Endothelial cell of umbilical vein (primary cell): ENCODE data around the gene STX8. TPM values are rescaled to one million over a fixed set of nuclear protein-coding genes. Genes with fewer than 3 reads are reported as not detected.

Experiments
- BruUV-seq: library from RNA; stranded (reverse); fragments of 400-500 nt; replicated peaks from 2 replicates; lab custom pipeline; 2021; lab: Mats Ljungman, UMichigan
- CTCF ChIA-PET: fragments of 300-600, 350-600 bp; sonication (Branson Sonifier 250); formaldehyde crosslinking; loops from one replicate; lab custom pipeline; 2021; ENCODE audit warnings: antibody characterized with exemption, inconsistent platforms; lab: Charles Lee
- POLR2A ChIA-PET: fragments of 300-600, 350-600 bp; sonication (Branson Sonifier 250); formaldehyde crosslinking; loops from one replicate; lab custom pipeline; 2021; ENCODE audit warnings: antibody characterized with exemption, inconsistent platforms; lab: Charles Lee
- DNase-seq: peaks from one replicate; pipeline ENCODE4 v3.0.0-alpha.2; 2011; ENCODE audit warnings: low read depth, low spot score
- FAIRE-seq: peaks from 2 replicates; lab custom pipeline; 2011; peaks lifted over from hg19 to GRCh38; lab: Jason Lieb, UNC
- H2AFZ ChIP-seq: 2 replicates; pipeline ENCODE4 v1.6.0; 2012; ENCODE audit warnings: low read depth, low read length, control low read depth, inconsistent platforms
- H3K27ac ChIP-seq: 2 replicates; pipeline ENCODE4 v1.5.1; 2011; ENCODE audit warnings: low read depth, mild to moderate bottlenecking, control low read depth, low read length, moderate library complexity; ENCODE audit not compliant: insufficient read depth
- H3K27me3 ChIP-seq, 2 experiments: 2 replicates each; pipeline versions ENCODE4 v1.6.0 to v1.6.1; 2011; ENCODE audit warnings: low read length in 2 of 2, mixed read lengths in 1 of 2; ENCODE audit not compliant: control insufficient read depth in 2 of 2, insufficient read depth in 2 of 2
- H3K36me3 ChIP-seq, 2 experiments: 2 replicates in 1 of 2; 3 replicates in 1 of 2; pipeline ENCODE4 v1.5.1; 2011; ENCODE audit warnings: low read length in 2 of 2, mild to moderate bottlenecking in 1 of 2, moderate library complexity in 1 of 2; ENCODE audit not compliant: control insufficient read depth in 2 of 2, insufficient read depth in 2 of 2; ENCODE audit errors: extremely low read depth in 1 of 2
- H3K4me1 ChIP-seq: 3 replicates; pipeline ENCODE4 v1.5.1; 2011; ENCODE audit warnings: mild to moderate bottlenecking, low read length; ENCODE audit not compliant: control insufficient read depth, insufficient read depth; ENCODE audit errors: extremely low read depth
- H3K4me2 ChIP-seq: 2 replicates; pipeline ENCODE4 v1.6.1; 2011; ENCODE audit warnings: low read length, control low read depth, mixed read lengths; ENCODE audit not compliant: insufficient read depth
- H3K4me3 ChIP-seq, 3 experiments: fragments of 200-600 bp in 1 of 3; sonication (generic), shearing (Covaris generic) in 1 of 3; replicated peaks in 1 of 3; 2 replicates each; pipeline ENCODE4 v1.5.1; 2011 to 2016; ENCODE audit warnings: control low read depth in 3 of 3, low read length in 3 of 3, mild to moderate bottlenecking in 2 of 3, inconsistent platforms in 1 of 3, low read depth in 1 of 3, moderate library complexity in 1 of 3; ENCODE audit not compliant: insufficient read depth in 1 of 3
- H3K79me2 ChIP-seq: 2 replicates; pipeline ENCODE4 v1.6.0; 2012; ENCODE audit warnings: low read length, inconsistent platforms; ENCODE audit not compliant: control insufficient read depth, insufficient read depth
- H3K9ac ChIP-seq: replicated peaks from 2 replicates; pipeline ENCODE3; 2011; ENCODE audit warnings: low read length, control low read depth; ENCODE audit not compliant: insufficient read depth; ENCODE audit errors: extremely low read depth
- H3K9me1 ChIP-seq: replicated peaks from 3 replicates; pipeline ENCODE4 v1.6.0; 2011; ENCODE audit warnings: mild to moderate bottlenecking, low read length; ENCODE audit not compliant: control insufficient read depth, insufficient read depth; ENCODE audit errors: extremely low read depth
- H3K9me3 ChIP-seq: replicated peaks from 2 replicates; pipeline ENCODE4 v1.5.1; 2012; ENCODE audit warnings: low read length, inconsistent platforms; ENCODE audit not compliant: control insufficient read depth, insufficient read depth
- H4K20me1 ChIP-seq: replicated peaks from 2 replicates; pipeline ENCODE3; 2011; ENCODE audit warnings: mild to moderate bottlenecking, low read length; ENCODE audit not compliant: control insufficient read depth, insufficient read depth; ENCODE audit errors: extremely low read depth
- EZH2 ChIP-seq: IDR thresholded peaks from 2 replicates; pipeline ENCODE4 v1.6.1; 2012; ENCODE audit warnings: borderline replicate concordance, low read depth, mild to moderate bottlenecking, moderate library complexity, low read length, inconsistent platforms; ENCODE audit not compliant: severe bottlenecking
- FOS ChIP-seq: IDR thresholded peaks from 2 replicates; pipeline ENCODE4 v1.6.1; 2011; ENCODE audit warnings: mild to moderate bottlenecking, low read length, moderate library complexity, borderline replicate concordance; ENCODE audit not compliant: insufficient read depth
- GATA2 ChIP-seq: IDR thresholded peaks from 2 replicates; pipeline ENCODE4 v1.7.0; 2011; ENCODE audit warnings: low read depth, mild to moderate bottlenecking, moderate library complexity, mixed read lengths, low read length; ENCODE audit not compliant: insufficient read length, insufficient read depth
- JUN ChIP-seq: IDR thresholded peaks from 2 replicates; pipeline ENCODE4 v1.6.1; 2011; ENCODE audit warnings: borderline replicate concordance, low read depth; ENCODE audit not compliant: insufficient read length, insufficient read depth
- MYC ChIP-seq: IDR thresholded peaks from one replicate; pipeline ENCODE4 v1.6.1; 2011; ENCODE audit warnings: mild to moderate bottlenecking, low read depth, low read length
- POLR2A ChIP-seq: IDR thresholded peaks from 2 replicates; pipeline ENCODE4 v1.6.1; 2012; ENCODE audit warnings: low read depth, mild to moderate bottlenecking, control low read depth, low read length
- POLR2AphosphoS5 ChIP-seq: IDR thresholded peaks from 2 replicates; pipeline ENCODE4 v1.6.1; 2012; ENCODE audit warnings: low read depth, mild to moderate bottlenecking, control low read depth, low read length, moderate library complexity; ENCODE audit not compliant: insufficient read depth
- dilution Hi-C: fragments of 300-500 bp; cut with MboI; formaldehyde crosslinking; loops from one replicate; pipeline ENCODE4 v1.15.0; 2019; ENCODE audit warnings: low sequenced_read_pairs; ENCODE audit not compliant: extremely low pct_ligation_motif_present
- intact Hi-C: fragments of 100-400 bp; cut with micrococcal nuclease; formaldehyde crosslinking; loops from one replicate; pipeline ENCODE4 v1.10.0; 2022
- polyA plus RNA-seq, 4 experiments: library from polyadenylated mRNA; depleted of rRNA in 3 of 4; stranded (reverse) in 3 of 4; unstranded in 1 of 4; fragments of >200 nt; gene quantifications; 2 replicates each; pipeline versions ENCODE4 v1.2.1 to v1.2.3, GENCODE V29; 2011 to 2012; ENCODE audit warnings: missing spikeins in 1 of 4
- total RNA-seq: library from RNA; stranded (reverse); gene quantifications from 2 replicates; pipeline ENCODE4 v1.2.3, GENCODE V29; 2021
- TF ChIP-seq, protein P1 (sequence below), 2 donors: IDR thresholded peaks; 1 replicate in 1 of 2; 2 replicates in 1 of 2; pipeline ENCODE4 v1.5.1; 2011; ENCODE audit warnings: low read length in 2 of 2, mild to moderate bottlenecking in 2 of 2, moderate library complexity in 2 of 2, control low read depth in 1 of 2, inconsistent platforms in 1 of 2, low read depth in 1 of 2; ENCODE audit not compliant: insufficient read depth in 1 of 2; ENCODE audit errors: extremely low read depth in 1 of 2
- TF ChIP-seq, protein P2 (sequence below): IDR thresholded peaks from 2 replicates; pipeline ENCODE4 v1.6.1; 2011; ENCODE audit not compliant: insufficient read depth, insufficient read length

The STX8 gene
- total and polyA plus RNA-seq, 2 donors (not counting 3 experiments of a cell fraction or from before 2014, with no cell fraction given) = 25.9 to 67.3 TPM

DNA sequence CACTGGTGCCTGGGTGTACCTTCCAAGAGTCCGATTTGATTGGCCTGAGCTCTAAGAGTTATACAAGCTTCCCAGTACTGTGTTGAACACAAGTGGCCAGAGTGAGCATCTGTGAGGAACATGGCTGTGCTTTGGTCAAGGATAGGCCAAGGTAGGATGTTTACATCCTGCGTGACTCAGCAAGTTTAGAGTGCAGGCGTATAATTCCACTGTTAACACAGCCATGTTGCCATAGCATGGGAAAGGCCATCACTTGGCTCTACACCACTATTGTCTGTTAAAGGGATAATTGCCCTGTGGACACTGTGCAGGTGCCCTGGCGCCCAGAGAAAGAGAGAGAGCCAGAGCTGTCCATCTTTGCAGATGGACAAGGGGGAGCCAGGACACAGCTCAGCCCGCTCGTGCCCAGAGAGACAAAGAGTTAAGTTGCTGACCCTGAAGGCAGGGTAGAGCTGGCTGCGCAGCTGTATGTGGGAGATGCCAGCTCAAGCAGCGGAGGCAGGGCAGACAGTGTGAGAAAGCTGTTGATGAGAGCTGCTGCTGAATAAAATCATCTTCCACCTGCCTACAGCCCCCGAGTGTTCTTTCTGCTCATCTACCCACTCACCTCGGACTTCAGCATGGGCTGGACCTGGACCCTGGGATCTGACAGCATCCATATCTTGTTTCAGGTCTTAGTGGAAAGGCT, 12.5 kb upstream of the STX8 start:
- intact Hi-C loops (no loop called here), dilution Hi-C loops (no loop called here)
- BruUV-seq = no TSS peak
- H2AFZ ChIP-seq = no peak overlapping the region
- no peak overlapping the region for H3K27ac ChIP-seq
- TF ChIP-seq POLR2A (no peak), JUN (no peak), FOS (no peak), POLR2AphosphoS5 (no peak), GATA2 (no peak), EZH2 (no peak), MYC (no peak)
- TF ChIP-seq, protein P1, sequence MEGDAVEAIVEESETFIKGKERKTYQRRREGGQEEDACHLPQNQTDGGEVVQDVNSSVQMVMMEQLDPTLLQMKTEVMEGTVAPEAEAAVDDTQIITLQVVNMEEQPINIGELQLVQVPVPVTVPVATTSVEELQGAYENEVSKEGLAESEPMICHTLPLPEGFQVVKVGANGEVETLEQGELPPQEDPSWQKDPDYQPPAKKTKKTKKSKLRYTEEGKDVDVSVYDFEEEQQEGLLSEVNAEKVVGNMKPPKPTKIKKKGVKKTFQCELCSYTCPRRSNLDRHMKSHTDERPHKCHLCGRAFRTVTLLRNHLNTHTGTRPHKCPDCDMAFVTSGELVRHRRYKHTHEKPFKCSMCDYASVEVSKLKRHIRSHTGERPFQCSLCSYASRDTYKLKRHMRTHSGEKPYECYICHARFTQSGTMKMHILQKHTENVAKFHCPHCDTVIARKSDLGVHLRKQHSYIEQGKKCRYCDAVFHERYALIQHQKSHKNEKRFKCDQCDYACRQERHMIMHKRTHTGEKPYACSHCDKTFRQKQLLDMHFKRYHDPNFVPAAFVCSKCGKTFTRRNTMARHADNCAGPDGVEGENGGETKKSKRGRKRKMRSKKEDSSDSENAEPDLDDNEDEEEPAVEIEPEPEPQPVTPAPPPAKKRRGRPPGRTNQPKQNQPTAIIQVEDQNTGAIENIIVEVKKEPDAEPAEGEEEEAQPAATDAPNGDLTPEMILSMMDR (IDR thresholded peaks at IDR 0.05; ENCODE audit: extremely low read depth in 1 of 2, insufficient read depth in 1 of 2, low read depth in 1 of 2, low read length in 2 of 2) = no peak
- TF ChIP-seq, protein P2, sequence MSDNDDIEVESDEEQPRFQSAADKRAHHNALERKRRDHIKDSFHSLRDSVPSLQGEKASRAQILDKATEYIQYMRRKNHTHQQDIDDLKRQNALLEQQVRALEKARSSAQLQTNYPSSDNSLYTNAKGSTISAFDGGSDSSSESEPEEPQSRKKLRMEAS = no peak
- ChIA-PET CTCF (interaction anchor here (1.6 kb wide), 1 partner anchor 11 kb away, joined by 5 read pairs; no protein-coding TSS in a partner anchor), POLR2A (no interaction called here)
- no peak overlapping the region for H3K4me2 ChIP-seq
- H3K36me3 ChIP-seq = no peaks in the 10 kb centered on the region
- H4K20me1 ChIP-seq = no peaks in the 10 kb centered on the region
- no peak for DNase-seq
- no peaks in the 10 kb centered on the region for H3K27me3 ChIP-seq
- no peaks in the 10 kb centered on the region for H3K9me3 ChIP-seq
- no peaks in the 10 kb centered on the region for H3K79me2 ChIP-seq
- FAIRE-seq = no peak
- H3K9me1 ChIP-seq = no peaks in the 10 kb centered on the region
- no peak overlapping the region for H3K4me3 ChIP-seq
- no peak overlapping the region for H3K9ac ChIP-seq
- H3K4me1 ChIP-seq = no peaks in the 10 kb centered on the region
